GM21717 (cell line): ENCODE results near the gene NFRKB.
"Not testable (repeated sequence)": the region's sequence is repeated elsewhere in the genome, so short reads cannot be mapped to it uniquely, and the experiment has no call there.

Experiments used
- ATAC-seq: cut with Tn5 transposase; IDR thresholded peaks from one replicate; pipeline ENCODE4 v1.9.1; 2021; ENCODE audit warnings: mild to moderate bottlenecking, moderate library complexity; ENCODE audit not compliant: unreplicated experiment

The NFRKB gene

GRCh38 chr11:129894278-129895125 is 876 bp downstream of the NFRKB start:
- peak; percentile 15 for ATAC-seq

- ATAC-seq = no peak
Measured at GRCh38 chr11:129888451-129888850, 6.9 kb downstream of the NFRKB start.

- no peak for ATAC-seq
Measured at GRCh38 chr11:129885381-129885780, 10.0 kb downstream of the NFRKB start.

GRCh38 chr11:129884581-129884980 is 10.8 kb downstream of the NFRKB start:
- no peak for ATAC-seq

- ATAC-seq = peak; percentile 52
Measured at GRCh38 chr11:129881570-129882170, 13.7 kb downstream of the NFRKB start.

GRCh38 chr11:129880311-129880710 is 15.1 kb downstream of the NFRKB start:
- no peak for ATAC-seq

- no peak for ATAC-seq
Measured at GRCh38 chr11:129871914-129872313, 23.5 kb downstream of the NFRKB start.

GRCh38 chr11:129868626-129869025 is 26.8 kb downstream of the NFRKB start:
- ATAC-seq = not testable (repeated sequence)

- ATAC-seq = no peak
Measured at GRCh38 chr11:129866311-129866710, 29.1 kb downstream of the NFRKB start.

GRCh38 chr11:129865701-129866100 is 29.7 kb downstream of the NFRKB start:
- no peak for ATAC-seq

GRCh38 chr11:129864811-129865210 is 30.6 kb downstream of the NFRKB start:
- no peak for ATAC-seq

GRCh38 chr11:129861702-129862522 is 33.5 kb downstream of the NFRKB start:
- ATAC-seq = no peak

GRCh38 chr11:129856036-129856435 is 39.3 kb downstream of the NFRKB start:
- no peak for ATAC-seq

GRCh38 chr11:129855086-129855485 is 40.3 kb downstream of the NFRKB start:
- ATAC-seq = no peak

- no peak for ATAC-seq
Measured at GRCh38 chr11:129854232-129854805, 41.1 kb downstream of the NFRKB start.

GRCh38 chr11:129853518-129854231 is 41.7 kb downstream of the NFRKB start:
- no peak for ATAC-seq

GRCh38 chr11:129852125-129852740 is 43.1 kb downstream of the NFRKB start:
- ATAC-seq = no peak

GRCh38 chr11:129849447-129850130 is 45.8 kb downstream of the NFRKB start:
- no peak for ATAC-seq

GRCh38 chr11:129847361-129847760 is 48.0 kb downstream of the NFRKB start:
- not testable (repeated sequence) for ATAC-seq
